ENCODE measurements around the gene BCL2L1.
A peak's percentile ranks its signal among the peaks of the same experiment; 100 is the strongest.

BCL2L1 gene

GRCh38 chr20:31675828-31676608 lies 46.6 kb downstream of the BCL2L1 start:
- H3K36me3 ChIP-seq, result peaks cover 18% of the 10 kb centered on the region

GRCh38 chr20:31674895-31675827 lies 47.5 kb downstream of the BCL2L1 start:
- TF ChIP-seq CTCF (IDR thresholded peaks at IDR 0.05), result peak; percentile 22
- Histone ChIP-seq H3K27me3 (no peaks in the 10 kb centered on the region), H3K36me3 (peaks cover 11% of the 10 kb centered on the region), H3K4me1 (ENCODE audit: control insufficient read depth in 1 of 2, insufficient read depth in 1 of 2, low read depth in 1 of 2, low read length in 1 of 2) (peaks cover 34 to 48% of the 10 kb centered on the region in 2 experiments), H3K9me3 (no peaks in the 10 kb centered on the region), H3K4me3 (ENCODE audit: low read depth in 1 of 2, low read length in 1 of 2) (peak overlapping the region; percentile 33 to 40), H3K27ac (peak overlapping the region; percentile 93)

More at GRCh38 chr20:31675828-31676608, 46.6 kb downstream of the BCL2L1 start:
- Histone ChIP-seq H3K4me1 (ENCODE audit: control insufficient read depth in 1 of 2, insufficient read depth in 1 of 2, low read depth in 1 of 2, low read length in 1 of 2) (peaks cover 34 to 48% of the 10 kb centered on the region in 2 experiments), H3K27ac (peak overlapping the region; percentile 93), H3K4me3 (ENCODE audit: low read depth in 1 of 2, low read length in 1 of 2) (peak overlapping the region in 1 of 2 experiments; percentile 20), H3K9me3 (no peaks in the 10 kb centered on the region), H3K27me3 (no peaks in the 10 kb centered on the region)
- TF ChIP-seq CTCF (IDR thresholded peaks at IDR 0.05), result no peak

- Histone ChIP-seq H3K9me3 (no peaks in the 10 kb centered on the region), H3K4me3 (ENCODE audit: low read depth in 1 of 2, low read length in 1 of 2) (peak overlapping the region; percentile 33 to 40), H3K36me3 (peaks cover 12% of the 10 kb centered on the region), H3K27ac (peak overlapping the region; percentile 93), H3K27me3 (no peaks in the 10 kb centered on the region), H3K4me1 (ENCODE audit: control insufficient read depth in 1 of 2, insufficient read depth in 1 of 2, low read depth in 1 of 2, low read length in 1 of 2) (peaks cover 34 to 48% of the 10 kb centered on the region in 2 experiments)
- TF ChIP-seq CTCF (IDR thresholded peaks at IDR 0.05), result no peak
Observed at GRCh38 chr20:31673943-31674463, 48.7 kb downstream of the BCL2L1 start.

GRCh38 chr20:31673435-31673834 lies 49.2 kb downstream of the BCL2L1 start:
- H3K27me3 ChIP-seq, result no peaks in the 10 kb centered on the region
- TF ChIP-seq CTCF (IDR thresholded peaks at IDR 0.05), result no peak
- H3K9me3 ChIP-seq, result no peaks in the 10 kb centered on the region
- H3K4me1 ChIP-seq (ENCODE audit: control insufficient read depth in 1 of 2, insufficient read depth in 1 of 2, low read depth in 1 of 2, low read length in 1 of 2), result peaks cover 34 to 48% of the 10 kb centered on the region in 2 experiments
- peak overlapping the region; percentile 93 for H3K27ac ChIP-seq
- H3K36me3 ChIP-seq, result peaks cover 7% of the 10 kb centered on the region
- H3K4me3 ChIP-seq (ENCODE audit: low read depth in 1 of 2, low read length in 1 of 2), result no peak overlapping the region

GRCh38 chr20:31671324-31671723 lies 51.3 kb downstream of the BCL2L1 start:
- peaks cover 7% of the 10 kb centered on the region for H3K36me3 ChIP-seq
- H3K4me3 ChIP-seq (ENCODE audit: low read depth in 1 of 2, low read length in 1 of 2), result no peak overlapping the region
- no peak overlapping the region for H3K27ac ChIP-seq
- peaks cover 45 to 49% of the 10 kb centered on the region in 2 experiments for H3K4me1 ChIP-seq (ENCODE audit: control insufficient read depth in 1 of 2, insufficient read depth in 1 of 2, low read depth in 1 of 2, low read length in 1 of 2)
- no peak for TF ChIP-seq CTCF (IDR thresholded peaks at IDR 0.05)
- no peaks in the 10 kb centered on the region for H3K27me3 ChIP-seq
- no peaks in the 10 kb centered on the region for H3K9me3 ChIP-seq

Data from neutrophil (primary cell).